Measurements from ENCODE around the gene RNF31. TPM values are rescaled to one million over a fixed set of nuclear protein-coding genes. Genes with fewer than 3 reads are reported as not detected.

RNF31 gene
- total RNA-seq, 2 donors from 2014 or later: 36.1 to 70.4 TPM

GRCh38 chr14:24194186-24194872 lies 47.0 kb downstream of the RNF31 start:
- intact Hi-C loops (cut with DNase I): no loop called here
- H3K36me3 ChIP-seq: no peaks in the 10 kb centered on the region
- H3K4me3 ChIP-seq: peak overlapping the region; percentile 96
- no peaks in the 10 kb centered on the region for H3K9me3 ChIP-seq
- no peak for TF ChIP-seq CTCF (IDR thresholded peaks at IDR 0.05)
- DNase-seq: no peak
- H3K9ac ChIP-seq (ENCODE audit: low read depth in 2 of 2, low read length in 2 of 2): peak overlapping the region; percentile 73 to 78
- peak overlapping the region; percentile 94 for H3K27ac ChIP-seq
- no peaks in the 10 kb centered on the region for H3K27me3 ChIP-seq
- H3K4me1 ChIP-seq: peaks cover 4% of the 10 kb centered on the region

GRCh38 chr14:24194873-24195185 lies 47.5 kb downstream of the RNF31 start:
- Histone ChIP-seq H3K27ac (peak overlapping the region; percentile 94), H3K9ac (ENCODE audit: low read depth in 2 of 2, low read length in 2 of 2) (peak overlapping the region; percentile 73 to 78), H3K4me1 (peaks cover 4% of the 10 kb centered on the region), H3K4me3 (peak overlapping the region; percentile 96), H3K36me3 (no peaks in the 10 kb centered on the region), H3K27me3 (no peaks in the 10 kb centered on the region), H3K9me3 (no peaks in the 10 kb centered on the region)
- intact Hi-C loops (cut with DNase I): no loop called here
- DNase-seq: no peak
- no peak for TF ChIP-seq CTCF (IDR thresholded peaks at IDR 0.05)

- TF ChIP-seq CTCF (IDR thresholded peaks at IDR 0.05): no peak
- no peaks in the 10 kb centered on the region for H3K36me3 ChIP-seq
- H3K9me3 ChIP-seq: no peaks in the 10 kb centered on the region
- H3K4me1 ChIP-seq: peaks cover 4% of the 10 kb centered on the region
- intact Hi-C loops (cut with DNase I): no loop called here
- H3K9ac ChIP-seq (ENCODE audit: low read depth in 2 of 2, low read length in 2 of 2): peak within 1 kb of the TSS; percentile 73 to 78
- H3K4me3 ChIP-seq: peak within 1 kb of the TSS; percentile 96
- peak; percentile 87 for DNase-seq
- H3K27ac ChIP-seq: peak within 1 kb of the TSS; percentile 94
- H3K27me3 ChIP-seq: no peaks in the 10 kb centered on the region
Measured at GRCh38 chr14:24195186-24196070, 48.1 kb downstream of the RNF31 start, which contains the start of gene TM9SF1. TM9SF1 (minus strand) TSS chr14:24195441; CDS start chr14:24195019, 422 bp downstream.

GRCh38 chr14:24196071-24197055 lies 49.1 kb downstream of the RNF31 start:
- H3K4me3 ChIP-seq: peak overlapping the region; percentile 96
- intact Hi-C loops (cut with DNase I): no loop called here
- H3K9ac ChIP-seq (ENCODE audit: low read depth in 2 of 2, low read length in 2 of 2): peak overlapping the region; percentile 73 to 78
- no peaks in the 10 kb centered on the region for H3K27me3 ChIP-seq
- H3K4me1 ChIP-seq: peaks cover 4% of the 10 kb centered on the region
- H3K27ac ChIP-seq: peak overlapping the region; percentile 94
- no peaks in the 10 kb centered on the region for H3K9me3 ChIP-seq
- no peaks in the 10 kb centered on the region for H3K36me3 ChIP-seq
- DNase-seq: no peak
- no peak for TF ChIP-seq CTCF (IDR thresholded peaks at IDR 0.05)

- H3K4me3 ChIP-seq: no peak overlapping the region
- no peaks in the 10 kb centered on the region for H3K27me3 ChIP-seq
- H3K36me3 ChIP-seq: no peaks in the 10 kb centered on the region
- H3K9me3 ChIP-seq: no peaks in the 10 kb centered on the region
- peaks cover 4% of the 10 kb centered on the region for H3K4me1 ChIP-seq
- no peak for TF ChIP-seq CTCF (IDR thresholded peaks at IDR 0.05)
- no peak overlapping the region for H3K27ac ChIP-seq
- no peak overlapping the region for H3K9ac ChIP-seq (ENCODE audit: low read depth in 2 of 2, low read length in 2 of 2)
- no peak for DNase-seq
- intact Hi-C loops (cut with DNase I): no loop called here
Measured at GRCh38 chr14:24197056-24197450, 49.8 kb downstream of the RNF31 start.
